Uterus (tissue), 2 donors: ENCODE measurements around the gene SCN5A.

Experiments
- CTCF ChIP-seq, 4 experiments: fragments of 200-600 bp in 2 of 4; fragments of 450-650 bp in 2 of 4; sonication (generic) in 2 of 4; IDR thresholded peaks; one replicate each; pipeline ENCODE4 v1.5.1; 2016 to 2019; ENCODE audit warnings: antibody characterized with exemption in 4 of 4, mild to moderate bottlenecking in 2 of 4, moderate library complexity in 1 of 4
- POLR2A ChIP-seq, 2 donors: fragments of 450-650 bp; IDR thresholded peaks; one replicate each; pipeline ENCODE4 v1.6.1; 2016; ENCODE audit warnings: antibody characterized with exemption in 2 of 2, mild to moderate bottlenecking in 1 of 2, moderate library complexity in 1 of 2

- no peak for TF ChIP-seq CTCF (IDR thresholded peaks at IDR 0.05)
- TF ChIP-seq POLR2A (IDR thresholded peaks at IDR 0.05), result no peak
Observed at GRCh38 chr3:38658841-38659240, 9.4 kb upstream of the SCN5A start.
